IPS-15b (cell line): Measurements from ENCODE around the gene RAD51B.

Source experiments
- H3K27me3 ChIP-seq: one replicate; pipeline ENCODE4 v1.6.1; 2013; ENCODE audit warnings: low read length; ENCODE audit not compliant: control insufficient read depth, insufficient read depth
- H3K36me3 ChIP-seq: one replicate; pipeline ENCODE4 v1.6.1; 2013; ENCODE audit warnings: low read length; ENCODE audit not compliant: control insufficient read depth, insufficient read depth
- H3K4me1 ChIP-seq: one replicate; pipeline ENCODE4 v1.6.1; 2013; ENCODE audit warnings: mild to moderate bottlenecking, low read length; ENCODE audit not compliant: control insufficient read depth, insufficient read depth
- H3K4me3 ChIP-seq: one replicate; pipeline ENCODE4 v1.5.1; 2013; ENCODE audit warnings: low read depth, low read length
- H3K9ac ChIP-seq: one replicate; pipeline ENCODE4 v1.6.1; 2013; ENCODE audit warnings: low read depth, mild to moderate bottlenecking, low read length
- H3K9me3 ChIP-seq: one replicate; pipeline ENCODE4 v1.6.1; 2013; ENCODE audit warnings: mild to moderate bottlenecking, low read length; ENCODE audit not compliant: control insufficient read depth, insufficient read depth

The RAD51B gene

DNA sequence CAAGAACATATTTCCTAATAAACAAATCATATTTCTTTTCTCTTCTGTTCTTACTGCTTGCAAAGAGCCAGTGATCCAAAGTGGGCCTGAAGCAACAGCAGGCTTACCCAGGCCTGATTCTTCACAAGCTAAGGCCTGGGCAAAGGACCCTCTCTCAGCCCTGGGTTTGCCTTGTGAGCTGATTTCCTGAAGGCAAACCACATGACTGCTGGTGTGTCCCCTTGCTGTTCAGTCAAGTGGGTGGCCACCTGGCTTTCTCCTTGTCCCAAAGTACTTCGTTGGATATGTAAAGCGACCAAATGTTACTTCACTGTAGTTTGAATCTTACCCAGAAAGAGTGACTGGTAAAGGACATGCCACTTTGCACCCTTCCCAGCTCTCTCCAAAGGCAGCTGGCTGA is 580.4 kb downstream of the RAD51B start:
- Histone ChIP-seq H3K9me3 (no peaks in the 10 kb centered on the region), H3K4me1 (peaks cover 10% of the 10 kb centered on the region), H3K27me3 (no peaks in the 10 kb centered on the region), H3K9ac (no peak overlapping the region), H3K36me3 (no peaks in the 10 kb centered on the region), H3K4me3 (no peak overlapping the region)

GRCh38 chr14:68401317-68401716 is 581.7 kb downstream of the RAD51B start:
- H3K4me1 ChIP-seq, result peaks cover 4% of the 10 kb centered on the region
- no peaks in the 10 kb centered on the region for H3K9me3 ChIP-seq
- no peaks in the 10 kb centered on the region for H3K36me3 ChIP-seq
- no peaks in the 10 kb centered on the region for H3K27me3 ChIP-seq
- H3K9ac ChIP-seq, result no peak overlapping the region
- H3K4me3 ChIP-seq, result no peak overlapping the region

GRCh38 chr14:68401855-68402254 is 582.3 kb downstream of the RAD51B start:
- Histone ChIP-seq H3K4me1 (peaks cover 4% of the 10 kb centered on the region), H3K9me3 (no peaks in the 10 kb centered on the region), H3K4me3 (no peak overlapping the region)

GRCh38 chr14:68402525-68403101 is 583.0 kb downstream of the RAD51B start:
- Histone ChIP-seq H3K27me3 (no peaks in the 10 kb centered on the region), H3K36me3 (no peaks in the 10 kb centered on the region), H3K4me3 (no peak overlapping the region), H3K9me3 (no peaks in the 10 kb centered on the region), H3K4me1 (no peaks in the 10 kb centered on the region), H3K9ac (no peak overlapping the region)

More at GRCh38 chr14:68401855-68402254, 582.3 kb downstream of the RAD51B start:
- H3K9ac ChIP-seq, result no peak overlapping the region
- H3K36me3 ChIP-seq, result no peaks in the 10 kb centered on the region
- H3K27me3 ChIP-seq, result no peaks in the 10 kb centered on the region

DNA sequence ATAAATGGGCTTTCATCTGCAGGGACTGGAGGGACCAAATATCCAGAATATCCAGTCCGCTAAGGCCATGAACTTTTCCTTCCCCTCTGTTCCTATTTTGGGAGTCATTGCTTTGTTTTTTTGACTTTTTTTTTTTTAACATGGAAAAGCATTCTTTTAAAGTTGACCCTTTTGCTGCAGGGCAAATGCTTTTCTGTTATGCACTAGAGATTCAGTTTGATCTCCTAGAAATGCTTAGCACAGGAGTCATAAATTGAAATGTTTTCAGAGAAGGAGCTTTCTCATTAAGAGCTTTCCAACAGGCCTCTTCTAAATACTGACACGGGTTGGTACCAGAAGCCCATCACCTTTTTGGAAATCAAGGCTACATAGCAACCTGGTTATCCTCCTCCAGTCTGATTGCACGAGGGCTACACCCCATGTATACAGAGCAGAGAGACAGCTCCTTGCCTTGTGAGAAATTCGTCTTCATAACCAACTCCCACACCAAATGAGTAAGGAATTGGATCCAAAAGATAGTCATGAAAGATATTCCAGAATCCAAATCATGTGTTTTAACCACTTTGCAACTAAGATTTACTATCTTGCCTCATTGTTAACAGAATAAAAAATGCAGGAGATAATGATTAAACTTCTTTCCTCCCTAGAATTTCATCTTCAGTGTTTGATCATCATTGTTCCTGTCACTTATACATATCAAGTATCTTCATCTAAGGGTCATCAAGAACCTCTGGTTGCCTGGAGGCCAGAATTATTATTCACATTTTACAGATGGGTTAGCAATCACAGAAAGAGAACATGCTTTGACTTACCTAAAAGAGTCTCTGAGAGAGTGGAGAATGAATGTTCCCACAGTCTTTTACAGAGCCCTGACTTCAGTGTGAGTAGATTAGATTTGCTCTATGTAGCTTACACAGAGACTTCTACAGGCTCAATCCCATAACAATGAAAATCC is 583.9 kb downstream of the RAD51B start:
- Histone ChIP-seq H3K4me3 (no peak overlapping the region), H3K36me3 (no peaks in the 10 kb centered on the region), H3K9ac (no peak overlapping the region), H3K27me3 (no peaks in the 10 kb centered on the region), H3K4me1 (no peaks in the 10 kb centered on the region), H3K9me3 (no peaks in the 10 kb centered on the region)

GRCh38 chr14:68404146-68404527 is 584.6 kb downstream of the RAD51B start:
- H3K4me3 ChIP-seq, result no peak overlapping the region
- H3K27me3 ChIP-seq, result no peaks in the 10 kb centered on the region
- no peaks in the 10 kb centered on the region for H3K9me3 ChIP-seq
- no peaks in the 10 kb centered on the region for H3K4me1 ChIP-seq
- no peaks in the 10 kb centered on the region for H3K36me3 ChIP-seq
- no peak overlapping the region for H3K9ac ChIP-seq

GRCh38 chr14:68404652-68405183 is 585.1 kb downstream of the RAD51B start:
- H3K9me3 ChIP-seq, result no peaks in the 10 kb centered on the region
- H3K36me3 ChIP-seq, result no peaks in the 10 kb centered on the region
- no peaks in the 10 kb centered on the region for H3K4me1 ChIP-seq
- H3K4me3 ChIP-seq, result no peak overlapping the region
- H3K9ac ChIP-seq, result no peak overlapping the region
- H3K27me3 ChIP-seq, result no peaks in the 10 kb centered on the region

GRCh38 chr14:68405961-68406360 is 586.4 kb downstream of the RAD51B start:
- Histone ChIP-seq H3K27me3 (no peaks in the 10 kb centered on the region), H3K4me1 (no peaks in the 10 kb centered on the region), H3K9ac (no peak overlapping the region), H3K4me3 (no peak overlapping the region), H3K9me3 (no peaks in the 10 kb centered on the region), H3K36me3 (no peaks in the 10 kb centered on the region)

- H3K4me1 ChIP-seq, result no peaks in the 10 kb centered on the region
- H3K27me3 ChIP-seq, result no peaks in the 10 kb centered on the region
- H3K9me3 ChIP-seq, result no peaks in the 10 kb centered on the region
- no peak overlapping the region for H3K9ac ChIP-seq
- H3K4me3 ChIP-seq, result no peak overlapping the region
- H3K36me3 ChIP-seq, result no peaks in the 10 kb centered on the region
Observed at GRCh38 chr14:68407285-68407684, 587.7 kb downstream of the RAD51B start.

- H3K27me3 ChIP-seq, result no peaks in the 10 kb centered on the region
- H3K36me3 ChIP-seq, result no peaks in the 10 kb centered on the region
- H3K9me3 ChIP-seq, result no peaks in the 10 kb centered on the region
- no peaks in the 10 kb centered on the region for H3K4me1 ChIP-seq
- no peak overlapping the region for H3K9ac ChIP-seq
- no peak overlapping the region for H3K4me3 ChIP-seq
Observed at GRCh38 chr14:68407825-68408224, 588.2 kb downstream of the RAD51B start.

DNA sequence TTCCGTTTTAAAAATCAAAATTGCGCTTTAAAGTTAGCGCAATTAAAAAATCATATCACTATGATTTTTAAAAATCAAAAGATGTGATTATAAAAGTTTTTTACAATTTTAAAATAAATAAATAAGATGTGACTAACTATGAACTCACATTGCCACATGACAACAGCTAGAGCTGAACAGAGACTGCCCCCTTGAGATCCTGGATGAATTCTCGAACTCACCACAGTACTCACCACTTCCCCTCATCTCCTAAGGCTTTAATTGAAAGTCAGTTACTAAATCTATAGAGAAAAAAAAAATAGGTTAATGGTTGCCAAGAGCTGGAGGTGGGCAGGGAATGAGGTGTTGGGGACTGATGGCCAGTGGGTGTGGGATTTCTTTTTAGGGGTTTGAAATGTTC is 589.1 kb downstream of the RAD51B start:
- Histone ChIP-seq H3K4me3 (no peak overlapping the region), H3K27me3 (no peaks in the 10 kb centered on the region), H3K9me3 (no peaks in the 10 kb centered on the region), H3K4me1 (no peaks in the 10 kb centered on the region), H3K36me3 (no peaks in the 10 kb centered on the region), H3K9ac (no peak overlapping the region)

- Histone ChIP-seq H3K4me3 (no peak overlapping the region), H3K27me3 (no peaks in the 10 kb centered on the region), H3K9me3 (no peaks in the 10 kb centered on the region), H3K36me3 (no peaks in the 10 kb centered on the region), H3K4me1 (no peaks in the 10 kb centered on the region), H3K9ac (no peak overlapping the region)
Observed at GRCh38 chr14:68409387-68409786, 589.8 kb downstream of the RAD51B start.
